RWPE2 (cell line): Measurements from ENCODE around the gene ATOH8.
A peak's percentile ranks its signal among the peaks of the same experiment; 100 is the strongest.

Experiments used
- ATAC-seq: fragments of 200-7000 bp; cut with Tn5 transposase; 3 replicates; pipeline ENCODE4 v1.9.1; 2021; ENCODE audit warnings: low read depth
- DNase-seq: peaks from one replicate; pipeline ENCODE4 v3.0.0-alpha.2; 2020; ENCODE audit warnings: low spot score
- H3K27ac ChIP-seq: fragments of 450-650 bp; 2 replicates; pipeline ENCODE4 v1.5.1; 2017; ENCODE audit warnings: mild to moderate bottlenecking; ENCODE audit not compliant: poor library complexity, severe bottlenecking
- H3K27me3 ChIP-seq: fragments of 250-450 bp; sonication (Bioruptor Pico); 2 replicates; pipeline ENCODE4 v1.5.1; 2021; ENCODE audit warnings: mild to moderate bottlenecking, moderate library complexity; ENCODE audit not compliant: insufficient read depth, poor library complexity, severe bottlenecking
- H3K36me3 ChIP-seq: fragments of 250-450 bp; sonication (Bioruptor Pico); 2 replicates; pipeline ENCODE4 v1.5.1; 2020; ENCODE audit warnings: low read depth, mild to moderate bottlenecking, moderate library complexity
- H3K4me1 ChIP-seq: fragments of 250-450 bp; sonication (Bioruptor Pico); 2 replicates; pipeline ENCODE4 v1.5.1; 2021; ENCODE audit warnings: mild to moderate bottlenecking, moderate library complexity; ENCODE audit not compliant: insufficient read depth, poor library complexity, severe bottlenecking
- H3K4me3 ChIP-seq: fragments of 250-450 bp; sonication (Bioruptor Pico); 2 replicates; pipeline ENCODE4 v1.5.1; 2021; ENCODE audit warnings: mild to moderate bottlenecking, moderate library complexity; ENCODE audit not compliant: severe bottlenecking
- H3K9me3 ChIP-seq: fragments of 250-450 bp; sonication (Bioruptor Pico); 2 replicates; pipeline ENCODE4 v1.5.1; 2021; ENCODE audit warnings: mild to moderate bottlenecking, moderate library complexity; ENCODE audit not compliant: severe bottlenecking
- TF ChIP-seq, protein P1 (sequence below): fragments of 450-650 bp; IDR thresholded peaks from one replicate; pipeline ENCODE4 v1.5.1; 2017; ENCODE audit warnings: mild to moderate bottlenecking, moderate library complexity; ENCODE audit not compliant: poor library complexity, severe bottlenecking

ATOH8 gene

DNA sequence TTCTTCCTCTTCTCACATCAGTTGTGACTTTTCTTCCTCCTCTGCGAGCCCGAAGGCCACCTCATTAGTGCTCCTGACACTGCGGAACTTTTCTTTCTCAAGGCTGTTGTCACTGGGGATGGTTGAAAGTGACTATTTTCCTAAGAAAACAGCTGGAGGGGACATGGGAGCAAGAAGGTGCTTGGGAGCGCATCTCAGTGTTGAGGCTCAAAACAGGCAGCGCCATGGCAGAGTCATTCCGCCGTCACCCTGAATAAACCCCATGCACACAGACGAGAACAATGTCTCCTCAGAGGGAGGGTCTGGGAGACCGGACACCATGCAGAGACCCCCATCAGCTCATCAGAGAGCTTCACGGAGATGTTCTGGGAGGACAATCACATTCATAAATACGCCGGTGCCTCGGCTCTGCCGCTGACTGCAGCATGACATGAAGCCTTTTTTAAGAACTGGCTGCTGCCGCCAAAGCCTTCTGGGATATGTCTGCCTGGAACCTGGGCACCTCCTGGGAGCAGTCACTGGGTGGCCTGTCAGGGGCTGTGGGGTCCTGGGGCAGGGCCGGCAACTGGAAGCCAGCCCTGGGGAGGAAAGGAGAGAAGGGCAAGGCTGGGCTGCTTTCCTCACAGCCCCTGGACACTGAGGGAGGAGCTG lies 19.2 kb downstream of the ATOH8 start:
- Histone ChIP-seq H3K36me3 (no peaks in the 10 kb centered on the region), H3K4me1 (peaks cover 14% of the 10 kb centered on the region), H3K9me3 (no peaks in the 10 kb centered on the region), H3K27me3 (no peaks in the 10 kb centered on the region), H3K4me3 (no peak overlapping the region), H3K27ac (peak overlapping the region; percentile 33)
- ATAC-seq (no peak), DNase-seq (no peak)
- TF ChIP-seq, protein P1, sequence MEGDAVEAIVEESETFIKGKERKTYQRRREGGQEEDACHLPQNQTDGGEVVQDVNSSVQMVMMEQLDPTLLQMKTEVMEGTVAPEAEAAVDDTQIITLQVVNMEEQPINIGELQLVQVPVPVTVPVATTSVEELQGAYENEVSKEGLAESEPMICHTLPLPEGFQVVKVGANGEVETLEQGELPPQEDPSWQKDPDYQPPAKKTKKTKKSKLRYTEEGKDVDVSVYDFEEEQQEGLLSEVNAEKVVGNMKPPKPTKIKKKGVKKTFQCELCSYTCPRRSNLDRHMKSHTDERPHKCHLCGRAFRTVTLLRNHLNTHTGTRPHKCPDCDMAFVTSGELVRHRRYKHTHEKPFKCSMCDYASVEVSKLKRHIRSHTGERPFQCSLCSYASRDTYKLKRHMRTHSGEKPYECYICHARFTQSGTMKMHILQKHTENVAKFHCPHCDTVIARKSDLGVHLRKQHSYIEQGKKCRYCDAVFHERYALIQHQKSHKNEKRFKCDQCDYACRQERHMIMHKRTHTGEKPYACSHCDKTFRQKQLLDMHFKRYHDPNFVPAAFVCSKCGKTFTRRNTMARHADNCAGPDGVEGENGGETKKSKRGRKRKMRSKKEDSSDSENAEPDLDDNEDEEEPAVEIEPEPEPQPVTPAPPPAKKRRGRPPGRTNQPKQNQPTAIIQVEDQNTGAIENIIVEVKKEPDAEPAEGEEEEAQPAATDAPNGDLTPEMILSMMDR = no peak

DNA sequence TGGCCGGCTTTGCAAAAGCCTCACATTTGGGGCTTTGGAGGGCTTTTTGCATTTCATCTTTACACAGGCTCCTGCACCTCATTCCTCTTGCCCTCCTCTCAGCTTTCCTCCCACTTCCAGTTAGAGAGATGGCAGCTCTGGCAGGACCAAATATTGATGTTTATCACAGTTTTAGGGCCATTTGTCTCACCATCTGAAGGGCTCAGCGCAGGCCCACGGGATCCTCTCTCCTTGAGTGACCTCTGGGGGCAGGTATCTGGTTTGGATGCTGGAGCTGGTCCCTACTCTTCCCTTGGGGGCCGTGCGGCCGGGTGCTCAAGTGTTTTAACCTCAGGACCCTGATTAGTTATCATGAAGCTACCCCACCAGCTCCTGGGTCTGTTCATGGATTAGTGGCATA lies 19.9 kb downstream of the ATOH8 start:
- TF ChIP-seq, protein P1 = no peak
- H3K27ac ChIP-seq = no peak overlapping the region
- ATAC-seq (no peak), DNase-seq (no peak)
- H3K27me3 ChIP-seq = no peaks in the 10 kb centered on the region
- no peak overlapping the region for H3K4me3 ChIP-seq
- H3K36me3 ChIP-seq = no peaks in the 10 kb centered on the region
- no peaks in the 10 kb centered on the region for H3K9me3 ChIP-seq
- peaks cover 14% of the 10 kb centered on the region for H3K4me1 ChIP-seq

DNA sequence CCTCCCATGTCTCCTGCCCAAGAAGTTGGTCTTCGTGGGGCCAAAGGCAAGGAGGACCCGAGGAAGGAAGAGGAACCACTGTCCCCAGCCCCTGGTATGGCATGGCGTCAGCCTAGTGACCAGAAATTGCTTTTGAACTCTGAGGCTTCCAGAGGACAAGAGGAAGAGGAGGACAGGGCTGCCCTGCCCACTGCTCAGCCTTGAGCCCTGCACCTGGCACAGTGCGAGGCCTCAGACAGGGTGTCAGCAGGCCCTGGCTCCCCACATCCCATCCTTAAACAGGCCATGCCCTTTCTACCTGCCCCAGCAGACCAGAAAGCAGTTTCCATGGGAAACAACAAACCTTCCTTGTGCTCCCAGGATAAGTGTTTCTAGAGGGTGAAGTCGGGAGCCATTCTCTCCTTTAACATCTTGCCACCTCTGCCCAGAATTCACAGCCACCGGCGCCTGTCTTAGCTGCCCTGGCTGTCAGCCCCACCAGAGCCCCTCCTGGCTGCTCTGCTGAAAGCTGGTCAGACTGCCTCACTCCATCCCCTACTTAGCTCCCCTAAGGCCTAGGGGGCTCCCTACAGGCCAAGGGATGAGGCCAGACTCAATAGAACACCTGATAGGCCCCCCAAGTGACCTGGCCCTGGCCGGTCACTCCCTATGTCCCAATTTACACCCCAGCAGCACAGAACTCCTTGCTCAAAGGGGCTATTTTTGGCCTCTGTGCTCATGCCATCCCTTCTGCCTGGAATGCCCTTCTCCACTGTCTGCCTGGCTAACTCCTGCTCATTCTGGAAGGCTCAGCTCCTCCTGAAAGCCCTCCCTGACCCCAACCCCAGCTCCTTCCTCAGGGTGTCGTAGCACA lies 20.6 kb downstream of the ATOH8 start:
- TF ChIP-seq, protein P1 = no peak

DNA sequence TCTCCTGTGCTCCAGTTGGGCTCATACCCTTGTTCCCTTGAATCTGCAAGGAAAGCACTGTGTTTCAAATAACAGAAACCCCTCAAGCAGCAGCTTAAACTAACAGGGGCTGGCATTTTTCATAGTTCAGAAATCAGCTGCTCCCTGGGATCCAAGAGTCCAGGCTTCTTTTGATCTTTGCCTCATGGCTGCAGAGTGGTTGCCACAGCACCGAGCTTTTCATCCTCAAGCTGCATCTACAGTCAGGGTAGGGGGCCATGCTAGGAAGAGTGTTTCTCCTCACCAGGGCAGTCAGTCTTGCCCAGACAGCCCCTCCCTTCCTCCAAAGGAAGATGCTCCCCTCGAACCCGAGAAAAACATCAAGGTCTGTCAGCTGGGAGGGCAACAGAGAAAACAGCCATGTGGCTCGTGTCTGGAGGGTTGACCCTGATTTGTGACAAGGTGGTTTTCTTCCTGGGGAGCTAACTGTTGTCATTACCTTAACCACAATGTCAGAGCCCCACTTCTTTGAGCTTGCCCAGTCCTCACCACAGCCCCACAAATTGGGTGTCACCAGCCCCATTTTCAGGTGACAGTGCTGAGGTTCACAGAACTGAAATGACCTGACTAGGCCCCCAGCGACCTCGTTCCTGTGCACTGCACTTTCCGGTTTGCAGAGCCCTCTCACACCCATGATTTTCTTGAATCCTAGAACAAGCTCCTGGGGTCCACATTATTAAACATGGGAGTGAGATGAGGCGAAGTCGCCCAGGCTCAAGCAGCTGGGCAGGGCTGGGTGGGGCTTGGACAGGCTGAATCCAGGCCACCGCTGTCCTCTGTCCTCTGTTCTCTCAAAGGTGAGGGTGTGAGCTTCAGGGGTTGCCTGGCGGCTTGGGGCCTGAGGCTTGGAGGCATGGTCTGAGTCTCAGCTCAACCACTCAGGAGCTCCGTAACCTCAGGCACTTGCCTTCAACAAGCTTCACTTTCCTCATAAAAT lies 21.9 kb downstream of the ATOH8 start:
- TF ChIP-seq, protein P1 = no peak

More for the DNA sequence above, 20.6 kb downstream of the ATOH8 start:
- Histone ChIP-seq H3K36me3 (no peaks in the 10 kb centered on the region), H3K4me1 (peaks cover 14% of the 10 kb centered on the region), H3K4me3 (no peak overlapping the region), H3K27me3 (no peaks in the 10 kb centered on the region), H3K9me3 (no peaks in the 10 kb centered on the region), H3K27ac (no peak overlapping the region)
- DNase-seq = no peak
- ATAC-seq = no peak

More for the DNA sequence above, 21.9 kb downstream of the ATOH8 start:
- Histone ChIP-seq H3K4me1 (peaks cover 14% of the 10 kb centered on the region), H3K27ac (no peak overlapping the region), H3K27me3 (no peaks in the 10 kb centered on the region), H3K4me3 (no peak overlapping the region), H3K9me3 (no peaks in the 10 kb centered on the region), H3K36me3 (no peaks in the 10 kb centered on the region)
- ATAC-seq (no peak), DNase-seq (no peak)
